Upper lobe of left lung (tissue), 6 donors: ENCODE results near the gene CABLES1. TPM values are rescaled to one million over a fixed set of nuclear protein-coding genes. Genes with fewer than 3 reads are reported as not detected.

Source experiments
- ATAC-seq, 2 donors: fragments of 200-7000 bp; cut with Tn5 transposase; one replicate each; pipeline ENCODE4 v1.9.1; 2022; ENCODE audit warnings: mild to moderate bottlenecking in 2 of 2, moderate library complexity in 2 of 2; ENCODE audit not compliant: low FRiP score in 2 of 2
- DNase-seq, 2 donors: peaks; one replicate each; pipeline ENCODE4 v3.0.0-alpha.2; 2019 to 2020
- H3K27ac ChIP-seq, 4 donors: fragments of 200-600 bp; sonication (generic); one replicate each; pipeline ENCODE4 v1.5.1; 2016 to 2019
- H3K27me3 ChIP-seq, 4 donors: fragments of 200-600 bp; sonication (generic); one replicate each; pipeline ENCODE4 v1.5.1; 2017 to 2019
- H3K36me3 ChIP-seq, 4 donors: fragments of 200-600 bp; sonication (generic); one replicate each; pipeline ENCODE4 v1.5.1; 2016 to 2019
- H3K4me1 ChIP-seq, 4 donors: fragments of 200-600 bp; sonication (generic); one replicate each; pipeline ENCODE4 v1.5.1; 2018 to 2019
- H3K4me3 ChIP-seq, 4 donors: fragments of 200-600 bp; sonication (generic); one replicate each; pipeline ENCODE4 v1.5.1; 2017 to 2019; ENCODE audit warnings: mild to moderate bottlenecking in 2 of 4, moderate library complexity in 1 of 4
- H3K9me3 ChIP-seq, 4 donors: fragments of 200-600 bp; sonication (generic); one replicate each; pipeline ENCODE4 v1.5.1; 2018 to 2019
- CTCF ChIP-seq, 6 experiments: fragments of 450-650 bp in 4 of 6; fragments of 200-600 bp in 2 of 6; sonication (generic) in 2 of 6; IDR thresholded peaks; one replicate each; pipeline ENCODE4 v1.5.1; 2016 to 2019; ENCODE audit warnings: antibody characterized with exemption in 6 of 6
- EP300 ChIP-seq, 4 donors: sonication (generic); formaldehyde crosslinking; IDR thresholded peaks; one replicate each; pipeline ENCODE4 v1.5.1; 2017; ENCODE audit warnings: antibody characterized with exemption in 4 of 4, control low read depth in 2 of 4
- POLR2A ChIP-seq, 4 donors: fragments of 450-650 bp; IDR thresholded peaks; one replicate each; pipeline ENCODE4 v1.5.1; 2016 to 2017; ENCODE audit warnings: antibody characterized with exemption in 4 of 4, mild to moderate bottlenecking in 2 of 4
- POLR2AphosphoS5 ChIP-seq, 2 donors: sonication (generic); formaldehyde crosslinking; IDR thresholded peaks; one replicate each; pipeline ENCODE4 v1.5.1; 2017; ENCODE audit warnings: antibody characterized with exemption in 2 of 2
- WGBS, 2 donors: methylation state at CpG; one replicate each; pipeline ENCODE4 v1.1.5; 2017 to 2018; 5-methylcytosine and 5-hydroxymethylcytosine counted together
- total RNA-seq, 6 donors: library from RNA; depleted of rRNA in 4 of 6; stranded (reverse); fragments of >200 nt in 4 of 6; gene quantifications; one replicate each; pipeline versions ENCODE4 v1.1.0 to v1.2.1, GENCODE V29; 2016 to 2021
- donor health status: DM: no; HTN: no; CAD: no; lungs with moderate emphysema.
- donor health status: DM: no; HTN: yes; CAD: no; lungs with severe emphysema.

CABLES1 gene
- total RNA-seq, 6 donors from 2014 or later = 24.6 to 63.9 (median 40.9) TPM

- Histone ChIP-seq H3K4me3 (no peak overlapping the region), H3K27ac (no peak overlapping the region), H3K27me3 (no peaks in the 10 kb centered on the region), H3K36me3 (no peaks in the 10 kb centered on the region), H3K9me3 (no peaks in the 10 kb centered on the region), H3K4me1 (peaks cover 0 to under 1% (median 0%) of the 10 kb centered on the region in 4 donors)
- TF ChIP-seq POLR2AphosphoS5 (IDR thresholded peaks at IDR 0.05) = no peak
- TF ChIP-seq POLR2A (IDR thresholded peaks at IDR 0.05) = no peak
- no peak for TF ChIP-seq CTCF (IDR thresholded peaks at IDR 0.05)
- no peak for TF ChIP-seq EP300 (IDR thresholded peaks at IDR 0.05)
- WGBS, 2 donors = 92 to 97% methylated on average over 10 of the region's 10 CpGs
- ATAC-seq (no peak), DNase-seq (no peak)
These were observed 14.3 kb downstream of the CABLES1 start for GRCh38 chr18:23149570-23149969.

- WGBS, 2 donors = 90 to 91% methylated on average over 11 of the region's 11 CpGs
These were observed 16.3 kb downstream of the CABLES1 start for GRCh38 chr18:23151414-23152099.

GRCh38 chr18:23154030-23154429, 18.7 kb downstream of the CABLES1 start:
- Histone ChIP-seq H3K4me1 (no peaks in the 10 kb centered on the region), H3K27ac (no peak overlapping the region), H3K27me3 (no peaks in the 10 kb centered on the region), H3K4me3 (no peak overlapping the region), H3K36me3 (no peaks in the 10 kb centered on the region), H3K9me3 (no peaks in the 10 kb centered on the region)
- ATAC-seq = no peak
- 75 to 93% methylated on average over 6 of the region's 6 CpGs for whole genome bisulfite sequencing, 2 donors
- no peak for DNase-seq
- TF ChIP-seq POLR2A (IDR thresholded peaks at IDR 0.05) (no peak), CTCF (IDR thresholded peaks at IDR 0.05) (no peak), EP300 (IDR thresholded peaks at IDR 0.05) (no peak), POLR2AphosphoS5 (IDR thresholded peaks at IDR 0.05) (no peak)

More at GRCh38 chr18:23151414-23152099, 16.3 kb downstream of the CABLES1 start:
- no peak for DNase-seq
- Histone ChIP-seq H3K27ac (no peak overlapping the region), H3K9me3 (no peaks in the 10 kb centered on the region), H3K4me1 (no peaks in the 10 kb centered on the region), H3K4me3 (no peak overlapping the region), H3K36me3 (no peaks in the 10 kb centered on the region), H3K27me3 (no peaks in the 10 kb centered on the region)
- ATAC-seq = no peak
- TF ChIP-seq CTCF (IDR thresholded peaks at IDR 0.05) = no peak
- no peak for TF ChIP-seq EP300 (IDR thresholded peaks at IDR 0.05)
- no peak for TF ChIP-seq POLR2A (IDR thresholded peaks at IDR 0.05)
- TF ChIP-seq POLR2AphosphoS5 (IDR thresholded peaks at IDR 0.05) = no peak

GRCh38 chr18:23154823-23155500, 19.7 kb downstream of the CABLES1 start:
- whole genome bisulfite sequencing, 2 donors = 80 to 91% methylated on average over 5 of the region's 5 CpGs
- DNase-seq = no peak
- H3K36me3 ChIP-seq = no peaks in the 10 kb centered on the region
- H3K9me3 ChIP-seq = no peaks in the 10 kb centered on the region
- H3K27ac ChIP-seq = no peak overlapping the region
- no peak for ATAC-seq
- H3K4me1 ChIP-seq = no peaks in the 10 kb centered on the region
- no peak for TF ChIP-seq EP300 (IDR thresholded peaks at IDR 0.05)
- no peak for TF ChIP-seq POLR2AphosphoS5 (IDR thresholded peaks at IDR 0.05)
- no peak for TF ChIP-seq CTCF (IDR thresholded peaks at IDR 0.05)
- no peak for TF ChIP-seq POLR2A (IDR thresholded peaks at IDR 0.05)
- H3K27me3 ChIP-seq = no peaks in the 10 kb centered on the region
- no peak overlapping the region for H3K4me3 ChIP-seq
